HepG2 (cell line): ENCODE measurements around the gene PRR19. TPM values are rescaled to one million over a fixed set of nuclear protein-coding genes. Genes with fewer than 3 reads are reported as not detected.

Experiments used
- GABPB1 ChIP-seq: IDR thresholded peaks from 2 replicates; pipeline ENCODE4 v1.6.1; 2016; ENCODE audit warnings: mild to moderate bottlenecking, missing genetic modification reagents, moderate library complexity, missing compliant biosample characterization
- HCFC1 ChIP-seq: fragments of 150-350 bp; IDR thresholded peaks from 2 replicates; pipeline ENCODE4 v1.6.1; 2014; ENCODE audit warnings: low read depth, low read length
- HNRNPK ChIP-seq: fragments of 200-400 bp; formaldehyde crosslinking; IDR thresholded peaks from 2 replicates; pipeline ENCODE4 v1.6.1; 2018; ENCODE audit warnings: low read length, low read depth, moderate library complexity, mild to moderate bottlenecking; ENCODE audit not compliant: poor library complexity, severe bottlenecking
- HNRNPLL ChIP-seq: fragments of 200-400 bp; formaldehyde crosslinking; IDR thresholded peaks from 2 replicates; pipeline ENCODE4 v1.6.1; 2017; ENCODE audit warnings: mild to moderate bottlenecking, low read depth, low read length; ENCODE audit not compliant: poor library complexity, severe bottlenecking
- KAT8 ChIP-seq: IDR thresholded peaks from 2 replicates; pipeline ENCODE4 v1.6.1; 2016; ENCODE audit warnings: missing genetic modification reagents, missing compliant biosample characterization
- MAZ ChIP-seq, 2 experiments: sonication (generic) in 1 of 2; formaldehyde crosslinking in 1 of 2; IDR thresholded peaks; 2 replicates each; pipeline versions ENCODE4 v1.5.0 to v1.6.1; 2012 to 2020; ENCODE audit warnings: low read depth in 2 of 2, mild to moderate bottlenecking in 2 of 2, borderline replicate concordance in 1 of 2, improper control_type of control experiment in 1 of 2, low read length in 1 of 2, missing genetic modification reagents in 1 of 2, moderate library complexity in 1 of 2
- MIXL1 ChIP-seq: IDR thresholded peaks from 2 replicates; pipeline ENCODE4 v1.6.1; 2016
- NBN ChIP-seq: fragments of 450-650 bp; conservative IDR thresholded peaks from 2 replicates; pipeline ENCODE4 v1.6.1; 2017
- NFE2L1 ChIP-seq: sonication (generic); formaldehyde crosslinking; IDR thresholded peaks from 2 replicates; pipeline ENCODE4 v1.4.0; 2020; ENCODE audit warnings: missing genetic modification reagents, mild to moderate bottlenecking, borderline replicate concordance
- PRDM15 ChIP-seq: sonication (generic); formaldehyde crosslinking; IDR thresholded peaks from 2 replicates; pipeline ENCODE4 v1.4.0; 2020; ENCODE audit warnings: missing genetic modification reagents
- SAP130 ChIP-seq: IDR thresholded peaks from 2 replicates; pipeline ENCODE4 v1.6.1; 2016; ENCODE audit warnings: low read depth
- TOPORS ChIP-seq: sonication (generic); formaldehyde crosslinking; IDR thresholded peaks from 2 replicates; pipeline ENCODE4 v1.8.0; 2023; ENCODE audit warnings: mild to moderate bottlenecking, missing genetic modification reagents
- ZBED4 ChIP-seq: sonication (generic); formaldehyde crosslinking; IDR thresholded peaks from 2 replicates; pipeline ENCODE4 v1.4.0; 2020; ENCODE audit warnings: missing genetic modification reagents, borderline replicate concordance
- ZFX ChIP-seq: sonication (generic); formaldehyde crosslinking; IDR thresholded peaks from 2 replicates; pipeline ENCODE4 v1.4.0; 2020; ENCODE audit warnings: mild to moderate bottlenecking, low read depth, missing genetic modification reagents, moderate library complexity
- ZNF280B ChIP-seq: sonication (generic); formaldehyde crosslinking; IDR thresholded peaks from 2 replicates; pipeline ENCODE4 v1.5.0; 2020; ENCODE audit warnings: missing genetic modification reagents, mild to moderate bottlenecking, borderline replicate concordance
- ZNF354B ChIP-seq: sonication (generic); formaldehyde crosslinking; IDR thresholded peaks from 2 replicates; pipeline ENCODE4 v1.8.0; 2022; ENCODE audit warnings: mild to moderate bottlenecking, missing genetic modification reagents
- ZNF720 ChIP-seq: sonication (generic); formaldehyde crosslinking; IDR thresholded peaks from 2 replicates; pipeline ENCODE4 v1.4.0; 2020; ENCODE audit warnings: missing genetic modification reagents
- ZNF773 ChIP-seq: sonication (generic); formaldehyde crosslinking; IDR thresholded peaks from 2 replicates; pipeline ENCODE4 v1.4.0; 2020; ENCODE audit warnings: missing genetic modification reagents, borderline replicate concordance
- ZNF816 ChIP-seq: sonication (generic); formaldehyde crosslinking; IDR thresholded peaks from 2 replicates; pipeline ENCODE4 v1.8.0; 2022; ENCODE audit warnings: missing genetic modification reagents, mild to moderate bottlenecking, borderline replicate concordance
- ZZZ3 ChIP-seq: sonication (generic); formaldehyde crosslinking; IDR thresholded peaks from 2 replicates; pipeline ENCODE4 v1.4.0; 2020; ENCODE audit warnings: missing genetic modification reagents, mild to moderate bottlenecking, borderline replicate concordance
- polyA plus RNA-seq, 8 experiments: library from polyadenylated mRNA; depleted of rRNA in 3 of 8; stranded (reverse) in 7 of 8; unstranded in 1 of 8; fragments of >200 nt; fragmentation: Illumina TruSeq in 4 of 8; extraction: Trizol in 4 of 8; gene quantifications; 2 replicates each; pipeline versions ENCODE4 v1.2.1 to v1.2.3, GENCODE V29; 2011 to 2016; ENCODE audit warnings: low read depth in 4 of 8, missing spikeins in 1 of 8, mixed read lengths in 1 of 8; ENCODE audit not compliant: insufficient read depth in 1 of 8
- total RNA-seq, 5 experiments: library from RNA; depleted of rRNA; stranded (reverse); fragments of >200 nt; fragmentation: Illumina TruSeq; extraction: Trizol; gene quantifications; 2 replicates each; pipeline ENCODE4 v1.2.3, GENCODE V29; 2016; ENCODE audit warnings: low read depth in 1 of 5

The PRR19 gene
- total and polyA plus RNA-seq, 2 of the 13 experiments (the other 11 are each of a cell fraction or from before 2014, with no cell fraction given), result 0.21 to 0.33 TPM

- TF ChIP-seq ZNF720 (CRISPR knock-in tag) (no peak), NBN (no peak), GABPB1 (CRISPR knock-in tag) (peak; percentile 33; the same call in 1 of the 2 replicates), SAP130 (CRISPR knock-in tag) (peak; percentile 50), ZNF280B (CRISPR knock-in tag) (no peak), MAZ (IDR thresholded peaks at IDR 0.05; ENCODE audit: borderline replicate concordance, low read depth, low read length) (peak; percentile 60; the same call in 1 of the 2 replicates), MAZ (CRISPR knock-in tag; IDR thresholded peaks at IDR 0.05; ENCODE audit: low read depth) (peak; percentile 64; the same call in 1 of the 2 replicates), HNRNPK (peak; percentile 23), MIXL1 (CRISPR knock-in tag) (no peak), ZZZ3 (CRISPR knock-in tag) (no peak), ZNF816 (CRISPR knock-in tag) (peak; percentile 24; the same call in 1 of the 2 replicates), TOPORS (CRISPR knock-in tag) (no peak), ZNF773 (CRISPR knock-in tag) (no peak), NFE2L1 (no peak), PRDM15 (CRISPR knock-in tag) (peak; percentile 95), HCFC1 (0 out of 2 replicates have a peak, but pooled peaks have one; percentile 10), HNRNPLL (peak; percentile 29), ZBED4 (CRISPR knock-in tag) (no peak), ZNF354B (0 out of 2 replicates have a peak, but pooled peaks have one; percentile 24), ZFX (CRISPR knock-in tag) (0 out of 2 replicates have a peak, but pooled peaks have one; percentile 21), KAT8 (CRISPR knock-in tag) (no peak)
These were observed 11.3 kb downstream of the PRR19 start, which contains the start of gene TMEM145 (continued) for GRCh38 chr19:42313096-42313839.
